Fibroblast of lung (primary cell): ENCODE data around the gene EFHC1.

ENCODE experiments used
- EZH2 ChIP-seq: IDR thresholded peaks from 2 replicates; pipeline ENCODE4 v1.5.1; 2012; ENCODE audit warnings: low read length, control low read depth, mild to moderate bottlenecking; ENCODE audit errors: missing control alignments
- TF ChIP-seq, protein P1 (sequence below), 2 donors: IDR thresholded peaks in 1 of 2; conservative IDR thresholded peaks in 1 of 2; 1 replicate in 1 of 2; 2 replicates in 1 of 2; pipeline ENCODE4 v1.5.1; 2011 to 2012; ENCODE audit warnings: low read length in 2 of 2, control low read depth in 1 of 2, inconsistent platforms in 1 of 2, low read depth in 1 of 2, mild to moderate bottlenecking in 1 of 2

DNA sequence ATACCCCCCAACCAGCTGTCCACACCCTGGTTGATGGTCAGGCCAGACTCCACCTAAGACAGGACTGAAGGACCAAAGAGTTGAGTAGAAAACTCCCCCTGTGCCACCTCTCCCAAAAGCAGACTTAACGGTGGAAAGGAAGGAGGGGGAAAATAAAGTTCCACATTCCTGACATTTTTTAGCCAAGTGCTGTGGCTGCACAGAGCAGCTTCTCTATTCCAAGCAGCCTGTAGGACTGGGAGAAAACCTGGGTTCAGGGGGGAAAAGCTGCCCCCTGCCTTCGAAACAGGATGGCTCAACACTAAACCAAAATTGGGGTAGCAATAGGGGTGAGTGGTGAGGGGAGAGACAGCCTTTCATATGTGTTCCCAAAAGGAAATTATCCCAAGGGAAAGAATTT, 153.2 kb downstream of the EFHC1 start:
- TF ChIP-seq, protein P1, sequence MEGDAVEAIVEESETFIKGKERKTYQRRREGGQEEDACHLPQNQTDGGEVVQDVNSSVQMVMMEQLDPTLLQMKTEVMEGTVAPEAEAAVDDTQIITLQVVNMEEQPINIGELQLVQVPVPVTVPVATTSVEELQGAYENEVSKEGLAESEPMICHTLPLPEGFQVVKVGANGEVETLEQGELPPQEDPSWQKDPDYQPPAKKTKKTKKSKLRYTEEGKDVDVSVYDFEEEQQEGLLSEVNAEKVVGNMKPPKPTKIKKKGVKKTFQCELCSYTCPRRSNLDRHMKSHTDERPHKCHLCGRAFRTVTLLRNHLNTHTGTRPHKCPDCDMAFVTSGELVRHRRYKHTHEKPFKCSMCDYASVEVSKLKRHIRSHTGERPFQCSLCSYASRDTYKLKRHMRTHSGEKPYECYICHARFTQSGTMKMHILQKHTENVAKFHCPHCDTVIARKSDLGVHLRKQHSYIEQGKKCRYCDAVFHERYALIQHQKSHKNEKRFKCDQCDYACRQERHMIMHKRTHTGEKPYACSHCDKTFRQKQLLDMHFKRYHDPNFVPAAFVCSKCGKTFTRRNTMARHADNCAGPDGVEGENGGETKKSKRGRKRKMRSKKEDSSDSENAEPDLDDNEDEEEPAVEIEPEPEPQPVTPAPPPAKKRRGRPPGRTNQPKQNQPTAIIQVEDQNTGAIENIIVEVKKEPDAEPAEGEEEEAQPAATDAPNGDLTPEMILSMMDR (conservative IDR thresholded peaks at IDR 0.05 in 1 of 2, IDR thresholded peaks at IDR 0.05 in 1 of 2; ENCODE audit: low read depth in 1 of 2, low read length in 2 of 2), result peak; percentile 14 to 31
- no peak for TF ChIP-seq EZH2
